ENCODE measurements around the gene PXMP4.

PXMP4 gene

GRCh38 chr20:33685328-33686099 lies 34.6 kb downstream of the PXMP4 start:
- ChIA-PET POLR2A (interaction anchor here (0.5 to 1.3 kb wide), 3 partner anchors 19 to 427 kb away, joined by 3 to 6 read pairs (median 3); partner anchors contain the start of gene ACTL10), CTCF (interaction anchor here (0.9 to 2.4 kb wide), 8 partner anchors 10 to 107 kb away, joined by 3 to 22 read pairs (median 4); partner anchors contain the start of gene ACTL10)
- DNase-seq (ENCODE audit: extremely low spot score), result peak; percentile 78
- no peak for TF ChIP-seq CTCF (IDR thresholded peaks at IDR 0.05; ENCODE audit: control extremely low read depth, extremely low read depth, low read depth, missing control alignments)

DNA sequence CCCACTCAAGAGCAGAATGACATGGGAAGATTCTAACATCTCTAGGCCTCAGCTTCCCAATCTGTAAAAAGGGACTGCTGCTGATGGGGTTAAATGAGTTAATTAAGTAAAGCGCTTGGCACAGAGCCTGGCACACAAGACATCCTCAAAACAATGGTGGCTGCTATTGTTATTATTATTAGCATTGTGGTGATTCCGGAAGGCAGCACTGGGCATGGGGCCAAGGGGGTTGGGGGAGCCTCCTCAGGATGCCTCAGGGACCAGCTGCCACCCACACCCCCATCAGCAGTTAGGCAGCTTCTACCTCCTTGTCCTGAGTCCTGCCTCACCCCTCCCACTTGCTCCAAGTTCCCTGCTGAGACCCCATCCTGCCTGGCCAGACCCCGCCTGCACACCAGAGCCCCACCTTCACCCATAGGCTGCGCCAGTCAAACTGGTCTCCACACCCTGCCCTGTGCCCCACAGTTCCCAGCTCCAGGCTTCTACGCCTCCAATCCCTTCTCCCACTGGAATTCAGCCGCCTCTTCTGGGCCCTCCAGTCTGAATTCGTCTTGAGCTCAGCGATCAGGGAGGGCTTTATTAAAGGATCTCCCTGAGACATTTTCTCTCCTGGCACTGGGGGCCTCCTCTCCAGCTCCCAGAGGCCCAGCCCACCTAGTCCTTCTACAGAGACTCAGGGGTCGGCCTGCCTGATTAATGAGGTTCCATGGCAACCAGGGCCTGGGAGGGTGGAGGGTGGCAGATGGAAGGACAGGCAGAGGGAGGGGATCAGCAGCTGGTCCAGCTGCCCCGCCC lies 35.4 kb downstream of the PXMP4 start:
- ChIA-PET POLR2A (interaction anchor here (0.6 to 1.3 kb wide), 2 partner anchors 18 to 22 kb away, joined by 3 read pairs; partner anchors contain the start of gene ACTL10), CTCF (interaction anchor here (0.9 to 2.4 kb wide), 8 partner anchors 10 to 107 kb away, joined by 3 to 22 read pairs (median 4); partner anchors contain the start of gene ACTL10)
- no peak for TF ChIP-seq CTCF (IDR thresholded peaks at IDR 0.05; ENCODE audit: control extremely low read depth, extremely low read depth, low read depth, missing control alignments)

DNA sequence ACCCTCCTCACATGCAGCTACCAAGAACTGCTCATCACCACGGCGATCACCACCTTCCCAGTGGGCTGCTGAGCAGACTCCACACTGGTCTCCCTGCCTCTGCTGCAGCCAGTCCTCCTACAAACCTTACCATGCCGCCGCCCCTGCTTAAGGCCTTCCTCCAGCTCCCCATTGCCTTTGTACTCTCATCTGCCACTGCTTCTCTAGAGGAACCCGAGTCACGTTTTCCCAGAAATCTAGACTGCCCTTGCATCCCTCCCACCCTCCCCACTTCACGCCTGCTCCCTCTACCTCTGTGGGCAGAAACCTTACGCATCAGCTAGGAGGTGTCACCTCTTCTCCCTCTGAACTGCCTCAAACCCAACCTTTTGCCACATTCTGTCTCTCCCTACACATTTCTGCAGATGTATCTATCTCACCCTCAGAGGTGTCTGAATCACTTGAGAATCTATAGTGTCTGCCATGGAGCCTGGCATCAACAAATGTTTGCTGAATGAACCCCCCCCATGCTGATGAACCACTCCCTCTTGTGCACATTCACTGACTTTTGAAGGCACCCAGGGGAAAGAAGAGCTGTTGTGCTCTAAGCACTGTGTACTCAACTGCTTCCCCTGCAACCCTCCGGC lies 38.3 kb downstream of the PXMP4 start:
- no peak for TF ChIP-seq CTCF (IDR thresholded peaks at IDR 0.05; ENCODE audit: control extremely low read depth, extremely low read depth, low read depth, missing control alignments)
- no peak for DNase-seq (ENCODE audit: extremely low spot score)
- ChIA-PET POLR2A (interaction anchor here (0.6 kb wide), 1 partner anchor 516 kb away, joined by 3 read pairs; no protein-coding TSS in a partner anchor), CTCF (interaction anchor here (1.1 to 5.2 kb wide), 3 partner anchors 11 to 27 kb away, joined by 4 to 61 read pairs (median 9); partner anchors contain the start of gene ACTL10)

More for the DNA sequence above, 35.4 kb downstream of the PXMP4 start:
- no peak for DNase-seq (ENCODE audit: extremely low spot score)

GRCh38 chr20:33681288-33681687 lies 38.8 kb downstream of the PXMP4 start:
- TF ChIP-seq CTCF (IDR thresholded peaks at IDR 0.05; ENCODE audit: control extremely low read depth, extremely low read depth, low read depth, missing control alignments), result no peak
- CTCF ChIA-PET, result interaction anchor here (1.1 to 5.2 kb wide), 3 partner anchors 10 to 27 kb away, joined by 4 to 61 read pairs (median 9); partner anchors contain the start of gene ACTL10
- DNase-seq (ENCODE audit: extremely low spot score), result no peak
- POLR2A ChIA-PET, result no interaction called here

GRCh38 chr20:33680686-33681085 lies 39.4 kb downstream of the PXMP4 start:
- TF ChIP-seq CTCF (IDR thresholded peaks at IDR 0.05; ENCODE audit: control extremely low read depth, extremely low read depth, low read depth, missing control alignments), result no peak
- ChIA-PET CTCF (interaction anchor here (1.1 to 5.2 kb wide), 4 partner anchors 10 to 36 kb away, joined by 3 to 61 read pairs (median 6); partner anchors contain the start of gene ACTL10), POLR2A (interaction anchor here (1.5 kb wide), 1 partner anchor 14 kb away, joined by 5 read pairs; the partner anchor contains the start of gene ACTL10)
- no peak for DNase-seq (ENCODE audit: extremely low spot score)

Measured in GM10248 (cell line).